Suprapubic skin (tissue), 4 donors: Measurements from ENCODE around the gene ZNF358. TPM values are rescaled to one million over a fixed set of nuclear protein-coding genes. Genes with fewer than 3 reads are reported as not detected.

ENCODE experiments used
- DNase-seq, 2 donors: peaks; one replicate each; pipeline ENCODE4 v3.0.0-alpha.2; 2019; ENCODE audit warnings: low spot score in 2 of 2
- H3K27ac ChIP-seq: fragments of 200-600 bp; sonication (generic); one replicate; pipeline ENCODE4 v1.5.1; 2019
- H3K27me3 ChIP-seq: fragments of 200-600 bp; sonication (generic); one replicate; pipeline ENCODE4 v1.5.1; 2019
- H3K36me3 ChIP-seq: fragments of 200-600 bp; sonication (generic); one replicate; pipeline ENCODE4 v1.5.1; 2019
- H3K4me1 ChIP-seq: fragments of 200-600 bp; sonication (generic); one replicate; pipeline ENCODE4 v1.5.1; 2019
- H3K4me3 ChIP-seq: fragments of 200-600 bp; sonication (generic); one replicate; pipeline ENCODE4 v1.5.1; 2019; ENCODE audit warnings: mild to moderate bottlenecking
- H3K9me3 ChIP-seq: fragments of 200-600 bp; sonication (generic); one replicate; pipeline ENCODE4 v1.5.1; 2019
- CTCF ChIP-seq, 2 donors: fragments of 200-600 bp in 1 of 2; fragments of 450-650 bp in 1 of 2; sonication (generic) in 1 of 2; IDR thresholded peaks; one replicate each; pipeline ENCODE4 v1.5.1; 2016 to 2019; ENCODE audit warnings: antibody characterized with exemption in 2 of 2, mild to moderate bottlenecking in 1 of 2, moderate library complexity in 1 of 2
- EP300 ChIP-seq: sonication (generic); formaldehyde crosslinking; IDR thresholded peaks from one replicate; pipeline ENCODE4 v1.6.1; 2017; ENCODE audit warnings: antibody characterized with exemption
- POLR2A ChIP-seq, 2 donors: fragments of 450-650 bp; IDR thresholded peaks; one replicate each; pipeline ENCODE4 v1.6.1; 2017; ENCODE audit warnings: antibody characterized with exemption in 2 of 2, mild to moderate bottlenecking in 2 of 2, moderate library complexity in 2 of 2
- POLR2AphosphoS5 ChIP-seq, 3 donors: sonication (generic); formaldehyde crosslinking; IDR thresholded peaks; one replicate each; pipeline ENCODE4 v1.6.1; 2017; ENCODE audit warnings: antibody characterized with exemption in 3 of 3
- WGBS: methylation state at CpG from one replicate; pipeline ENCODE4 v1.1.5; 2018; 5-methylcytosine and 5-hydroxymethylcytosine counted together
- total RNA-seq, 4 donors: library from RNA; depleted of rRNA; stranded (reverse); fragments of >200 nt; gene quantifications; one replicate each; pipeline ENCODE4 v1.1.0, GENCODE V29; 2016

The ZNF358 gene
- total RNA-seq, 4 donors from 2014 or later = 28.7 to 48.5 (median 39.5) TPM

GRCh38 chr19:7509625-7510024 lies 6.3 kb upstream of the ZNF358 start:
- peaks cover 14% of the 10 kb centered on the region for H3K4me1 ChIP-seq
- no peak overlapping the region for H3K4me3 ChIP-seq
- H3K27ac ChIP-seq = no peak overlapping the region
- DNase-seq = no peak
- H3K36me3 ChIP-seq = no peaks in the 10 kb centered on the region
- TF ChIP-seq POLR2AphosphoS5 (IDR thresholded peaks at IDR 0.05) (no peak), POLR2A (IDR thresholded peaks at IDR 0.05) (no peak)
- no peaks in the 10 kb centered on the region for H3K27me3 ChIP-seq
- 57% methylated on average over 3 of the region's 3 CpGs for WGBS
- no peaks in the 10 kb centered on the region for H3K9me3 ChIP-seq

- no peak overlapping the region for H3K27ac ChIP-seq
Observed at GRCh38 chr19:7512400-7512851, 3.5 kb upstream of the ZNF358 start.

GRCh38 chr19:7513809-7514642 lies 1.9 kb upstream of the ZNF358 start:
- no peaks in the 10 kb centered on the region for H3K9me3 ChIP-seq
- TF ChIP-seq POLR2A (IDR thresholded peaks at IDR 0.05) = no peak
- TF ChIP-seq EP300 = no peak
- TF ChIP-seq POLR2AphosphoS5 (IDR thresholded peaks at IDR 0.05) = no peak
- H3K27me3 ChIP-seq = no peaks in the 10 kb centered on the region
- 77% methylated on average over 5 of the region's 5 CpGs for WGBS
- H3K36me3 ChIP-seq = no peaks in the 10 kb centered on the region
- DNase-seq = no peak
- no peak overlapping the region for H3K27ac ChIP-seq
- H3K4me3 ChIP-seq = no peak overlapping the region
- H3K4me1 ChIP-seq = peaks cover 26% of the 10 kb centered on the region

More at GRCh38 chr19:7512400-7512851, 3.5 kb upstream of the ZNF358 start:
- no peaks in the 10 kb centered on the region for H3K36me3 ChIP-seq
- no peak overlapping the region for H3K4me3 ChIP-seq
- 58% methylated on average over 2 of the region's 6 CpGs for WGBS
- no peak for TF ChIP-seq CTCF (IDR thresholded peaks at IDR 0.05)
- no peak for DNase-seq
- peaks cover 23% of the 10 kb centered on the region for H3K4me1 ChIP-seq
- H3K27me3 ChIP-seq = no peaks in the 10 kb centered on the region
- H3K9me3 ChIP-seq = no peaks in the 10 kb centered on the region

GRCh38 chr19:7515110-7515644 lies 726 bp upstream of the ZNF358 start:
- Histone ChIP-seq H3K9me3 (no peaks in the 10 kb centered on the region), H3K27ac (peak overlapping the region; percentile 80), H3K4me1 (peaks cover 26% of the 10 kb centered on the region), H3K27me3 (no peaks in the 10 kb centered on the region), H3K4me3 (peak overlapping the region; percentile 66), H3K36me3 (peaks cover 8% of the 10 kb centered on the region)
- TF ChIP-seq POLR2AphosphoS5 (IDR thresholded peaks at IDR 0.05) (no peak), POLR2A (IDR thresholded peaks at IDR 0.05) (no peak), EP300 (peak; percentile 56), CTCF (IDR thresholded peaks at IDR 0.05) (no peak)
- DNase-seq = no peak
- 43% methylated on average over 13 of the region's 13 CpGs for WGBS

- peak overlapping the region; percentile 80 for H3K27ac ChIP-seq
- TF ChIP-seq POLR2A (IDR thresholded peaks at IDR 0.05) = no peak
- H3K9me3 ChIP-seq = no peaks in the 10 kb centered on the region
- peaks cover 11% of the 10 kb centered on the region for H3K36me3 ChIP-seq
- WGBS = no CpG with 5 or more reads among the region's 28 CpGs
- peak in 1 of 2 donors; percentile 57 for DNase-seq
- H3K4me3 ChIP-seq = peak overlapping the region; percentile 66
- peaks cover 26% of the 10 kb centered on the region for H3K4me1 ChIP-seq
- no peaks in the 10 kb centered on the region for H3K27me3 ChIP-seq
Observed at GRCh38 chr19:7516333-7516732, 430 bp downstream of the ZNF358 start.

GRCh38 chr19:7516878-7517277 lies 975 bp downstream of the ZNF358 start:
- WGBS = 56% methylated on average over 4 of the region's 4 CpGs
- peaks cover 31% of the 10 kb centered on the region for H3K4me1 ChIP-seq
- TF ChIP-seq EP300 (no peak), CTCF (IDR thresholded peaks at IDR 0.05) (no peak), POLR2AphosphoS5 (IDR thresholded peaks at IDR 0.05) (no peak), POLR2A (IDR thresholded peaks at IDR 0.05) (no peak)

More at GRCh38 chr19:7516878-7517277, 975 bp downstream of the ZNF358 start:
- no peak for DNase-seq
- H3K4me3 ChIP-seq = peak overlapping the region; percentile 66
- no peaks in the 10 kb centered on the region for H3K27me3 ChIP-seq
- peak overlapping the region; percentile 80 for H3K27ac ChIP-seq
- no peaks in the 10 kb centered on the region for H3K9me3 ChIP-seq
- peaks cover 11% of the 10 kb centered on the region for H3K36me3 ChIP-seq
